Nephron (organoid): Measurements from ENCODE around the gene SCTR.

Experiments used
- H3K27ac Mint-ChIP-seq, 3 experiments: 2 replicates each; pipeline ENCODE4 v1.8.0; 2020; ENCODE audit warnings: mixed read lengths in 3 of 3, mild to moderate bottlenecking in 2 of 3, moderate library complexity in 1 of 3
- H3K27me3 Mint-ChIP-seq: 2 replicates; pipeline ENCODE4 v1.8.0; 2021; ENCODE audit warnings: low read depth, mild to moderate bottlenecking, moderate library complexity, mixed read lengths
- H3K36me3 Mint-ChIP-seq: 2 replicates; pipeline ENCODE4 v1.8.0; 2020; ENCODE audit warnings: low read depth, mixed read lengths
- H3K4me1 Mint-ChIP-seq: 2 replicates; pipeline ENCODE4 v1.8.0; 2020; ENCODE audit warnings: mixed read lengths
- H3K4me3 Mint-ChIP-seq, 3 experiments: 2 replicates each; pipeline ENCODE4 v1.8.0; 2020; ENCODE audit warnings: mild to moderate bottlenecking in 3 of 3, mixed read lengths in 3 of 3, moderate library complexity in 2 of 3
- H3K9me3 Mint-ChIP-seq: 2 replicates; pipeline ENCODE4 v1.8.0; 2020; ENCODE audit warnings: mixed read lengths
- TF ChIP-seq, protein P1 (sequence below), 3 experiments: fragments of 200-600 bp; sonication (generic); IDR thresholded peaks; one replicate each; pipeline ENCODE4 v1.5.0; 2021; ENCODE audit warnings: antibody characterized with exemption in 3 of 3; ENCODE audit not compliant: unreplicated experiment in 3 of 3

The SCTR gene

DNA sequence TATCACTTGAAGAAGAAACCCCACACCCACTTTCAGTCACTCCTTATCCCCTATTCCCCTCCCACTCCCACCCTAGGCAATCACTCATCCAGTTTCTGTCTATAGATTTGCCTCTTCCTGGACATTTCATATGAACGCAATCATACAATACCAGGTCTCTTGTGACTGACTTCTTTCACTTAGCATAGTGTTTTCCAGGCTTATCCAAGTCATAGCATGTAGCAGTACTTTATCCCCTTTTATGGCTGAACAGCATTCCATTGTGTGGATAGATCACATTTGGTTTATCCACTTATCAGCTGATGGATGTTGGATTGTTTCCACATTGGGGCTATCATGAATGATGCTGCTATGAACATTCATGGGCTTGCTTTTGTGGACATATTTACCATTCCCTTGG is 26.6 kb upstream of the SCTR start:
- TF ChIP-seq, protein P1, sequence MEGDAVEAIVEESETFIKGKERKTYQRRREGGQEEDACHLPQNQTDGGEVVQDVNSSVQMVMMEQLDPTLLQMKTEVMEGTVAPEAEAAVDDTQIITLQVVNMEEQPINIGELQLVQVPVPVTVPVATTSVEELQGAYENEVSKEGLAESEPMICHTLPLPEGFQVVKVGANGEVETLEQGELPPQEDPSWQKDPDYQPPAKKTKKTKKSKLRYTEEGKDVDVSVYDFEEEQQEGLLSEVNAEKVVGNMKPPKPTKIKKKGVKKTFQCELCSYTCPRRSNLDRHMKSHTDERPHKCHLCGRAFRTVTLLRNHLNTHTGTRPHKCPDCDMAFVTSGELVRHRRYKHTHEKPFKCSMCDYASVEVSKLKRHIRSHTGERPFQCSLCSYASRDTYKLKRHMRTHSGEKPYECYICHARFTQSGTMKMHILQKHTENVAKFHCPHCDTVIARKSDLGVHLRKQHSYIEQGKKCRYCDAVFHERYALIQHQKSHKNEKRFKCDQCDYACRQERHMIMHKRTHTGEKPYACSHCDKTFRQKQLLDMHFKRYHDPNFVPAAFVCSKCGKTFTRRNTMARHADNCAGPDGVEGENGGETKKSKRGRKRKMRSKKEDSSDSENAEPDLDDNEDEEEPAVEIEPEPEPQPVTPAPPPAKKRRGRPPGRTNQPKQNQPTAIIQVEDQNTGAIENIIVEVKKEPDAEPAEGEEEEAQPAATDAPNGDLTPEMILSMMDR (IDR thresholded peaks at IDR 0.05; ENCODE audit: unreplicated experiment in 3 of 3) = no peak
- H3K27me3 Mint-ChIP-seq = peaks cover 6% of the 10 kb centered on the region
- H3K27ac Mint-ChIP-seq = no peak overlapping the region
- peaks cover 18% of the 10 kb centered on the region for H3K4me1 Mint-ChIP-seq
- no peak overlapping the region for H3K4me3 Mint-ChIP-seq
- peaks cover 12% of the 10 kb centered on the region for H3K36me3 Mint-ChIP-seq
- no peaks in the 10 kb centered on the region for H3K9me3 Mint-ChIP-seq

DNA sequence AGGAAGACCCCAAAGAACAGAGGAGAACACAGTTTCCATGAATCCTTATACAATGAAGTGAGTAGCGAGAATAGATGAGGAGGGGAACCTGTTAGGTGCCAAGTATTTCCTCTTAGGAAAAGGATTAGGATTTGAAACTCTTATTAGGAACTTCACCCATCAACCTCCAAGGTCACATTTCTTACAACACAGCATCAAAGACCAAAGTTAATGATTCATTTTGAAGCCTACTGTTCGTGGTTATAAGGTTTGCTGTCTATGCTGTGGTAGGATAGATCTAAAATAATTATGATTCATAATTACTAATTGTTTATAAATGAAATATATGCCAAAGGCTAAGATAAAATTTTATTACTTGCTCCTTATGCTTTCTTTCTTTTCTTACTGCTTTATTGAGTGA is 26.1 kb upstream of the SCTR start:
- H3K4me3 Mint-ChIP-seq = no peak overlapping the region
- H3K9me3 Mint-ChIP-seq = no peaks in the 10 kb centered on the region
- TF ChIP-seq, protein P1 (IDR thresholded peaks at IDR 0.05; ENCODE audit: unreplicated experiment in 3 of 3) = no peak
- peaks cover 12% of the 10 kb centered on the region for H3K36me3 Mint-ChIP-seq
- H3K27me3 Mint-ChIP-seq = peaks cover 6% of the 10 kb centered on the region
- peak overlapping the region in 2 of 3 experiments; percentile 4 to 24 for H3K27ac Mint-ChIP-seq
- H3K4me1 Mint-ChIP-seq = peaks cover 23% of the 10 kb centered on the region

DNA sequence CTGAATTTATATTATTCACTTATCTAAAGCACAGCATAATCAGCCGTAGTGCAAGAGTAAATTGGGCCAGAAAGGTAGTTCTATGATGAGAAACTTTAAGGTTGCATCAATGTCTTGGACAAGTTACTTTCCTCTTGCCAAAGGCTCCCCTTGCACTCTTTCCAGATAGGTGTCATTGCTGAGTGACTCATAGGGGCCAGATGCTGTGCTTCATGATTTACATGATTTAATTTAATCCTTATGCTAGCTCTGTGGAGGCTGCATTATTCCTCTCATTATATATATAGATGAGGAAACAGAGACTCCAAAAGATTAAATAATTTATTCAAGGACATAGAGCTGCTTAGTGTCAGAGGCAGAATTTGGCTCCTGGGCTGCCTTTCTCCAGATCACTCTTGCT is 25.0 kb upstream of the SCTR start:
- H3K36me3 Mint-ChIP-seq = peaks cover 12% of the 10 kb centered on the region
- H3K27me3 Mint-ChIP-seq = peaks cover under 1% of the 10 kb centered on the region
- H3K4me1 Mint-ChIP-seq = peaks cover 29% of the 10 kb centered on the region
- TF ChIP-seq, protein P1 (IDR thresholded peaks at IDR 0.05; ENCODE audit: unreplicated experiment in 3 of 3) = no peak
- H3K9me3 Mint-ChIP-seq = no peaks in the 10 kb centered on the region
- no peak overlapping the region for H3K27ac Mint-ChIP-seq
- H3K4me3 Mint-ChIP-seq = no peak overlapping the region

DNA sequence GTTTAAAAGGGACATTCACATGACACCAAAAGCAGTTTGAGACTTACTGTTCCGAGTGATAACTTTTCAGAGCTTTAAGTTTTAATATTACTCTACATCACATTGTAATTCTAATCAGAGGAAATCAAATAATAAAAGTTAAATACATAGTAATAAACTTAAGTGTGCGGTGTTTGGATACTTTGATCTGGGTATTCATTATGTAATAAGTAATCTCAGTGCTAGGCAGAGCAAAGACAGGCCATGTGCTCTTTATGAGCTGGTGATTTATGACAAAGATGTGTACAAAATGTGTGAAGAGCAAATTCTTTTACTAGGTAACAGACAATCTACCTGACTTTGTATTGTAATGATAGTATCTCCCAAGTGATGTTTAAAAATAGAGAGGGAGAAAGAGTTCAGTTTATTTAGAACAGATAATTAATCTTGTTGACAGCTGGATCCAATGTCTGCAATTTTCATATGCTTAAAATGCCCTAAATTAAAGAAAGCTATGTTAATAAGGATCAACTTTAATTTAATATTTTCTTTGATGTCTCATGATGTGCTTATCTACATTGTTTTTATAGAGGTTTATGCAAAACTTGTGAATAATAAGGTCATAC is 24.3 kb upstream of the SCTR start:
- no peak overlapping the region for H3K4me3 Mint-ChIP-seq
- H3K27me3 Mint-ChIP-seq = no peaks in the 10 kb centered on the region
- peaks cover 12% of the 10 kb centered on the region for H3K36me3 Mint-ChIP-seq

DNA sequence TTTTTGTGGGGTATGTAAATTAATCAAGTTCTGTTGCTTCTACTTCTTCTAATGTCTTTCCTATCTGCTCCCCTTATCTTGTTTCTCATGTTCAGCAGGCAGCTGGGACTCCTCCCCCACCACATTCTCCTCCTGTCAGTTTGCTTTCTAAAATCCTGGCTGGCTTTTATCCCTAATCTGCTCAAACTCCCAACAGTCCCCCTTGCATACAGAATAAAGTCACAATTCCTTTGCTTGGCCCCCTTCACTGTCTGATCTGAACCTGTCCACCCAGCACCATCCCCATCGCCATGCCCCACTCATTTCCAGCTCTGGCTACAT is 22.1 kb upstream of the SCTR start:
- peaks cover 10% of the 10 kb centered on the region for H3K36me3 Mint-ChIP-seq
- no peaks in the 10 kb centered on the region for H3K27me3 Mint-ChIP-seq
- TF ChIP-seq, protein P1 (IDR thresholded peaks at IDR 0.05; ENCODE audit: unreplicated experiment in 3 of 3) = no peak
- H3K4me3 Mint-ChIP-seq = peak overlapping the region; percentile 60 to 84 (median 63)
- no peaks in the 10 kb centered on the region for H3K9me3 Mint-ChIP-seq
- H3K27ac Mint-ChIP-seq = peak overlapping the region; percentile 76 to 98 (median 92)
- peaks cover 29% of the 10 kb centered on the region for H3K4me1 Mint-ChIP-seq

More for the DNA sequence above, 24.3 kb upstream of the SCTR start:
- Mint-ChIP-seq H3K27ac (peak overlapping the region; percentile 15 to 60 (median 43)), H3K4me1 (peaks cover 29% of the 10 kb centered on the region), H3K9me3 (no peaks in the 10 kb centered on the region)
- TF ChIP-seq, protein P1 (IDR thresholded peaks at IDR 0.05; ENCODE audit: unreplicated experiment in 3 of 3) = no peak

DNA sequence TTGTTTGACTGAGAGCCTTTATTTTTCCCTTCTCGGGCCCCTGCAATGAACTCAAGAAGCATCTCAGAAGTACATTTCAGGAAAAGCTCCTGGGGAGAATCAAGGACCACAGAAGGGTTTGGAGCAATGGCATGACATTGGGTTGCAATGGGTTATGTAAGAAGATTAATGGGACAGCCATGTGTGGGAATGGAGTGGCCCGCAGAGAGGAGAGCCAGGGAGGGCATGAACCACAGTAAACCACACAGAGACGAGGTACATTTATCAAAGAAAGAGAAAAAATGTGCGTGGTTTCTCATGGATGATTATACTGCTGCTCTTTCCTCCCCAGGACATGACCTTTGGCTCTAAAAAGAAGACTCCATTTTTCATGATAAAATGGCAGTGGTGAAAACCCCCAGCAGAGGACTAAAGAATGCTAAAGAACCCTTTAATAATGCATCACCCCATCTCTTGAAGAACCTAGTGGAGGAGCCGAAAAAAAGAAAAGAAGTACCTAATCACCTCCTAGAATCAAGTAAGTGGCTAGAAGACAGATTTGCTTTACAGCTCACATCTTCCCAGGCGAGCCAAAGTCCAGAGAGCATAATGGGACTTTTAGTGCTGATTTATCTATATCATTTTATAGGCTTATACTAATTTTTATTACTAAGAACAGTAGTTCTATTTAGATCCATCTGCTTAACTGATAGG is 21.6 kb upstream of the SCTR start:
- Mint-ChIP-seq H3K9me3 (no peaks in the 10 kb centered on the region), H3K27me3 (no peaks in the 10 kb centered on the region), H3K36me3 (peaks cover 8% of the 10 kb centered on the region), H3K4me3 (peak overlapping the region; percentile 60 to 84 (median 63)), H3K27ac (peak overlapping the region; percentile 76 to 98 (median 92)), H3K4me1 (peaks cover 29% of the 10 kb centered on the region)
- TF ChIP-seq, protein P1 (IDR thresholded peaks at IDR 0.05; ENCODE audit: unreplicated experiment in 3 of 3) = no peak
